Measurements from ENCODE around the gene UROC1. TPM values are rescaled to one million over a fixed set of nuclear protein-coding genes. Genes with fewer than 3 reads are reported as not detected.

The UROC1 gene
- total RNA-seq, 1 donor from 2014 or later, result not detected

DNA sequence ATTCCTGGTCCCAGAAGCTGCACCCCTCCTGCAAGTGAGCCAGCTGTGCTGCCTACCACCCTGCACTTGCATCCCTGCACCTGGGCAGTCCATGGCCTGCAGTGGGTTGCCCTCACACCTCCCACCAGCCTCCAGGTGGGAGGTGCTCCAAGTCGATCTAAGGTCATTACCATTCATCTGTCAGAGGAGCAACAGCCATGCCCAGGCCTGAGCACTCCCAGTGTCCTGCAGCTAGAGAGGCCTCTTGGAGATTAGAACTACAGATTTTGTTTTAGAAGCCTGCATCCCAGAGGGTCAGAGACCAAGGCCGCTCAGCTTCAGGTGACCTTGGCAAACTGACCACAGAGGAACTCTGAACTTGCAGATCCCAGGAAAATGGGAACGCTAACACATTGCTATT is 32.9 kb downstream of the UROC1 start:
- H3K9me3 Mint-ChIP-seq, result no peaks in the 10 kb centered on the region
- peaks cover 1% of the 10 kb centered on the region for H3K27me3 Mint-ChIP-seq (ENCODE audit: low read depth)
- no peak overlapping the region for H3K4me3 Mint-ChIP-seq
- TF ChIP-seq, protein P1, sequence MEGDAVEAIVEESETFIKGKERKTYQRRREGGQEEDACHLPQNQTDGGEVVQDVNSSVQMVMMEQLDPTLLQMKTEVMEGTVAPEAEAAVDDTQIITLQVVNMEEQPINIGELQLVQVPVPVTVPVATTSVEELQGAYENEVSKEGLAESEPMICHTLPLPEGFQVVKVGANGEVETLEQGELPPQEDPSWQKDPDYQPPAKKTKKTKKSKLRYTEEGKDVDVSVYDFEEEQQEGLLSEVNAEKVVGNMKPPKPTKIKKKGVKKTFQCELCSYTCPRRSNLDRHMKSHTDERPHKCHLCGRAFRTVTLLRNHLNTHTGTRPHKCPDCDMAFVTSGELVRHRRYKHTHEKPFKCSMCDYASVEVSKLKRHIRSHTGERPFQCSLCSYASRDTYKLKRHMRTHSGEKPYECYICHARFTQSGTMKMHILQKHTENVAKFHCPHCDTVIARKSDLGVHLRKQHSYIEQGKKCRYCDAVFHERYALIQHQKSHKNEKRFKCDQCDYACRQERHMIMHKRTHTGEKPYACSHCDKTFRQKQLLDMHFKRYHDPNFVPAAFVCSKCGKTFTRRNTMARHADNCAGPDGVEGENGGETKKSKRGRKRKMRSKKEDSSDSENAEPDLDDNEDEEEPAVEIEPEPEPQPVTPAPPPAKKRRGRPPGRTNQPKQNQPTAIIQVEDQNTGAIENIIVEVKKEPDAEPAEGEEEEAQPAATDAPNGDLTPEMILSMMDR (IDR thresholded peaks at IDR 0.05; ENCODE audit: unreplicated experiment), result no peak
- no peak for DNase-seq (ENCODE audit: low spot score in 2 of 2, unreplicated experiment in 2 of 2)
- H3K4me1 Mint-ChIP-seq, result peaks cover 15% of the 10 kb centered on the region
- H3K27ac Mint-ChIP-seq, result no peak overlapping the region
- H3K36me3 Mint-ChIP-seq, result no peaks in the 10 kb centered on the region

DNA sequence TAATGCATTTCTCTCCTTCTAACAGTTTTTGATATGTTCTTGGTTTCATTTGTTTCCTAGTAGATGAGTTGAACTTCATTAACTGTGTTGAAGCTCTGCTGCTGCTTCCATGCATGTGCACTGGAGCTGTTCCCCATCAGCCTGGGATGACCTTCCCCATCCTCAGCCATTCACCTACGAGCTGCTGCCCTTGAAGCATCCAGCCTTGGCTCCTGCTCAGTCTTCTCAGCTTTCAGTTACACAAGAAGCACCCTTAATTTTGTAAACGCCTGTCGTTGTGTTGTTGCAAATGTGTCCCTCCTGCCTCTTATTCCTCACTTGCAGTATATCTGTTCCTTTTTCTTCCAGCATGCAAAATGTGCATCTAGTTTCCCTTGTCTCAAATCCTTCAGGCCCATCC is 33.4 kb downstream of the UROC1 start:
- peaks cover 15% of the 10 kb centered on the region for H3K4me1 Mint-ChIP-seq
- no peak overlapping the region for H3K27ac Mint-ChIP-seq
- H3K36me3 Mint-ChIP-seq, result no peaks in the 10 kb centered on the region
- no peak overlapping the region for H3K4me3 Mint-ChIP-seq
- no peaks in the 10 kb centered on the region for H3K9me3 Mint-ChIP-seq
- DNase-seq (ENCODE audit: low spot score in 2 of 2, unreplicated experiment in 2 of 2), result no peak
- TF ChIP-seq, protein P1 (IDR thresholded peaks at IDR 0.05; ENCODE audit: unreplicated experiment), result no peak
- H3K27me3 Mint-ChIP-seq (ENCODE audit: low read depth), result no peaks in the 10 kb centered on the region

DNA sequence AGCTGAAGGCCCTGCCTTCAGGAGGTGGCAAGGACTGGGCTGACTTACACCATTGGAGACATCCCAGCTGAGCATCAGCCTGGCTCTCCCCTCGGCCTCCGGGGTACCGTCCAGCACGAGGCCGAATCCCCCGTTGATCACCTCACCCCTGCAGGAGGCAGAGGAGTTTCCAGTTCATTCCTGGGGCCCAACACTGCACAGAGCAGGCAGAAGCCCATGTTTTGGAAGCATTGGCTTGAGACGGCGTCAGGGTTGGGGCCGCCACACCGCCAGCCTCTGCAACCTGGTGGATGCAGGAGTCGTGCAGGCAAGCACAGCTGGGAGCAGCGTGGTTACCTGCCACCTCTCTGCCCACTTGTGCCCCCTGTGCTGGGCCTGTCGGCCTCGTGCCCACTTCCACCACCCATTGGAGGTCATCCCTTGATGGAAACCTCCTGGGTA is 34.2 kb downstream of the UROC1 start:
- DNase-seq (ENCODE audit: low spot score in 2 of 2, unreplicated experiment in 2 of 2), result no peak
- Mint-ChIP-seq H3K27ac (no peak overlapping the region), H3K4me3 (no peak overlapping the region), H3K9me3 (no peaks in the 10 kb centered on the region), H3K27me3 (ENCODE audit: low read depth) (no peaks in the 10 kb centered on the region), H3K4me1 (peaks cover 15% of the 10 kb centered on the region), H3K36me3 (no peaks in the 10 kb centered on the region)
- TF ChIP-seq, protein P1 (IDR thresholded peaks at IDR 0.05; ENCODE audit: unreplicated experiment), result no peak

DNA sequence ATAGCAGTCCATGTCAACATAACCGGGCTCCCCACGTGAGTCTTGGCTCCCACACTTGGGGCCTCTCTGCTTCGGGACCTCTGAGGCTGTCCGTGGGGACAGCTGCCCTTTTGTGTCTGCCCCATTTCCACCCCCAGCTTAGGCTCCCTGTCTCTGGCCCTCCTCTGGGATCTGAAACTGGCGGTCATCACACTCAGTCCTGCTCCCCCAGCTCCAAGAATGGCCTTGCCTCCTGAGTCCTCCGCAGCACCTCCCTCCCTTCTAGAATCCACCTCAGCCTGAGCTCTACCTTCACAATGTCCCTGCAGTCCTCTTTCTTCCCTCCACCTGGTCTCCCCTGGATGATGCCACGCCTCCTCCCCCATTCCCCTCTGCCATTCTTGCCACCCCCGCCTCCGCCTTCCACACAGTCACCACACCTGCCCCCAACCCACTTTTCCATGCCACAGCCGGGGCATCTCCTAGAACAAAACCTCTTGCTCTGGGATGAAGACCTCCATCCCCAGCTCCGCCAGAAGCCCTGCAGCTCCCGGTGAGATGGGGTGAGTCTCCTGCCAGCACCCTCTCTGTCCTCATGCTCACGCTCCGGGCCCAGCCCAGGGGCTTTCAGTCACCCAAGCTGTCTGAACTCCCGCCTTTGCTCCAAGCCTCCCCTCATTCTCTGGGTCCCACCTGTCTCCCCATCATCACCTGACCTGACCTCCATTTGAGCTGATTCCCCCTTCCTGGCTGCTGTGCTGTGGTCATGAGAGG is 34.9 kb downstream of the UROC1 start:
- peaks cover 15% of the 10 kb centered on the region for H3K4me1 Mint-ChIP-seq
- H3K36me3 Mint-ChIP-seq, result no peaks in the 10 kb centered on the region
- no peak overlapping the region for H3K27ac Mint-ChIP-seq
- no peaks in the 10 kb centered on the region for H3K9me3 Mint-ChIP-seq
- DNase-seq (ENCODE audit: low spot score in 2 of 2, unreplicated experiment in 2 of 2), result no peak
- H3K27me3 Mint-ChIP-seq (ENCODE audit: low read depth), result no peaks in the 10 kb centered on the region
- TF ChIP-seq, protein P1 (IDR thresholded peaks at IDR 0.05; ENCODE audit: unreplicated experiment), result no peak
- H3K4me3 Mint-ChIP-seq, result no peak overlapping the region

DNA sequence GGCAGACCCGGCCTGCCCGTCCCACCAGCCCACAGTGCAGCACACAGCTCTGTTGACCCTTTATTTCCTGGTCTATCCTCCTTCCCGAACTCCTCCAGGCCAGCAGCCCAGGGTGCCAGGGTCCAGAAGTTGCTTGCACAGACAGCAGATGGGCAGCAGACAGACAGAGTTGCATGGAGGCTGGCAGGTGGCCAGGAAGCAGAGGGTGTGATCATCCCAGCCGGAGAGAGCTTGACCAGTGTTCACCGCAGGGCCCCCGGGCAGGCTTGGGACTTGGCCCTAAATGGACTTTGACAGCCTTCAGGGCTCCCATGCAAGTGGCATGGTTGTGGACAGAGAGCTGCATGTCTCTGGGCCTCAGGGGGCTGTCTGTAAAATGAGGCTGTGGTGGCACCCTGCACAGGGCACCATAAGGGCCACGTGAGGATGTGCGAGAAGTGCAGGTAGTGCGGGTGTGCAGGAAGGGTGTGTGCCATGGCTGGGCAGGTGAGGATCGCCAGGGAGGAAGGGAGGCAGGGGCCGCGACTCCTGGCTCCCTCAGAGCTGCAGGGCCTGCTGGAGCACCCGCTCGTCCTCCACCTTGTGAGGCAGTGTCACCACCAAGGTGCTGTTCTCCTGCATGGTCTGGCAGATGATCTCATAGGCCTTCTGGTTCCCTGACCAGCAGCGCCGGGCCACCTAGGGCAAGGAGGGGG is 35.6 kb downstream of the UROC1 start:
- no peak overlapping the region for H3K27ac Mint-ChIP-seq
- DNase-seq (ENCODE audit: low spot score in 2 of 2, unreplicated experiment in 2 of 2), result no peak

More for the DNA sequence above, 35.6 kb downstream of the UROC1 start:
- Mint-ChIP-seq H3K4me1 (peaks cover 15% of the 10 kb centered on the region), H3K4me3 (no peak overlapping the region), H3K9me3 (no peaks in the 10 kb centered on the region), H3K36me3 (no peaks in the 10 kb centered on the region), H3K27me3 (ENCODE audit: low read depth) (no peaks in the 10 kb centered on the region)
- TF ChIP-seq, protein P1 (IDR thresholded peaks at IDR 0.05; ENCODE audit: unreplicated experiment), result no peak
